HG03135 (cell line): ENCODE measurements around the gene ZBBX.

Source experiments
- ATAC-seq: cut with Tn5 transposase; IDR thresholded peaks from one replicate; pipeline ENCODE4 v1.9.1; 2021; ENCODE audit warnings: mild to moderate bottlenecking, moderate library complexity; ENCODE audit not compliant: unreplicated experiment

Gene ZBBX

DNA sequence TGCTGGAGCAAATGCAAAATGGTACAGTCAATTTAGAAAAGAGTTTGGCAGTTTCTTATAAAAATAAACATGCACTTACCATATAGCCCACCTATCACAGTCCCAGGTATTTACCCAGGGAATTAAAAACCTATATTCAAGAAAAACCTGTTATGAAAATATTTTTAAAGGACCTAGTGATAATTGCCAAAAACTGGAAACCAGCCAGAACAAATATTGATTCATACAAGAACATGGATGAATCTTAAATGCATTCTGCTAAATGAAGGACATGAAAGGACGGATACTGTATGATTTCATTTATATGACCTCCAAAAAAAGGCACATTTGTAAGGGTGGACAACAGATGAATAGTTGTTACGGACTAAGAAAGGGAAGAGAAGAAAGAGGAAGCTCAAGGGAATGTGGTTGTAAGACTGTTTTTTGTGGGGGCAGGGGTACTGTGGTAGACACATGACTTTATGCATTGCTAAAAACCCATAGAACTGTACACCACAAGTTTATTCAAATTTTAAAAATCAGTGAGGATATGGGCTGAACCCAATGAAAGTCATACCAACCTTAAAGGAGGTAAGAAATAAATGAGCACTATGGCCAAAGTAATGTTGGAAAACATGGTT is 61.0 kb downstream of the ZBBX start:
- no peak for ATAC-seq

DNA sequence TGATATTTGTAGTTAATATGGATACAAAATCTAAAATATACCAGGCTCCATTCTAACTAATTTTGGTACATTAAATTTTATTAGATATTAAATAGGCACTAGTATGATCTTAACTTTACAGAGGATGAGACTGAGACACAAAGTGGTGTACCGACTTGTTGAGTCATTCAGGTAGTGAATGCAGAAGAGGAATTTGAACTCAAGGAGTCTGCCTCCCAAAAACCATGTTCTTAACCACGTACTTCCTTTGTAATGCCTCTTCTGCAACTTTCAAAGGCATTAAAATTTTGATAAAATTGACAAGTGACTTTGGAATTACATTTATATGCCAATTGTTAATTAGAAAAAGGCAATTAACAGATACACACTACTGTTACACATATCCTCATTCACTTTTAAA is 61.8 kb downstream of the ZBBX start:
- ATAC-seq: no peak

DNA sequence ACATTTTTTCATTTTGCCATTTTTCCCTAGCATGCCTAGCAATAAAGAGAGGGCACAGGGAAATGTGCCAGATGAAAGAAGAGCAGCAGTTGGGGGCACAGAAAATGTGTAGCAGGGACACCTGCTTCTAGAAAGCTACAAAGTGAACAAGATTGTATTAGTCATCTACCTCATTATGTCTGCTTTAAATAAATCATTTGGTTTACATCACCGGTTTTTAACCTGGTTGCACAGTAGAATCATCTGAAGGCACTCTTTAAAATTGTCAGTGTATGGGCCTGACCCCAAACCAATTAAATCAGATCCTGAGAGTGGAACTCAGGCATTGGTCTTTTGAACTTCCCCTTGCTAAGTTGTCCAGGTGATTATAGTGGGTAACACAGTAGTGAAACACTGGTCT is 73.8 kb downstream of the ZBBX start:
- ATAC-seq: no peak

DNA sequence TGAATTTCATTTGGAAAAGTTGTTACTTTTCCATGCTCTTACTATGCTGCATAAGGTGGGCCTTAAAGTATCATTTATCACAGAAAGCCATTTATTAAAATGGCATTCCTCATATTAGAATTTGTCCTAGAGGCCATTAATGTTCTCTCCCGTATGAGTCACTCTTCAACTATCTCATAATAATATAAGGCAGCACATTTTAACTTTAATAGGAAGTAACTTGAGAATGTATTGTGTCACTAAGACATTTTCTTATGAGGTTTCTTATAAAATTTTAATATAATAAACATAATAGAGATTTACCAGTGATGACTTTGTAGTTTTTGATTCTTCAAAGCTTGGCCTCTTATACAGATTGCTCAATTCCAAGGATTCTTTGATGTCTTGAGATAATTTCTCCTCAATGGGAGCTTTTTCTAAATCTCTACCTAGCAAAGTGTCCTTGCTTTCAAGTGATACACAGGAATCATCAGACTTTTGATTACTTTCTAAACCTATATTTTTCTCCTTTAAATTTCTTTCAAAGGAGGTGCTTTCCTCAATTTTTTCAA is 74.7 kb downstream of the ZBBX start:
- no peak for ATAC-seq

DNA sequence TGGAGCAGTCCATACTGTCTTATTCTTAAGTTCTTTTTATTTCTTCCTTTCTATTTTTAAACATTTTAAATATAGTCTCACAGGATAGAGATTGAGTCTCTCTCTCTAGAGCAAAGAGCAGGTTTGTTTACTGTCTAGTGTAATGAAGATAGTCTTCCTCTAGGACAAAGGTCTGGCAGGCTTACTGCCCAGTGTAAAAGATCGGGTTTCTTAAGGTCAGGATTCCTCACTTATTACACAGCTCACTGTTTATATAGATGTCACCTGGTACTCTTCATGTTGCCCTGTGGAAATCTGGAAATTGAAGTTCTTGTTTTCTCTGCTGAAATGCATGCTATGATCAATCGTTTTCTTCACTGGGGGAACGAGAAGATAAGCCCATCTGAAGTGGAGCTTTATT is 76.0 kb downstream of the ZBBX start:
- no peak for ATAC-seq

DNA sequence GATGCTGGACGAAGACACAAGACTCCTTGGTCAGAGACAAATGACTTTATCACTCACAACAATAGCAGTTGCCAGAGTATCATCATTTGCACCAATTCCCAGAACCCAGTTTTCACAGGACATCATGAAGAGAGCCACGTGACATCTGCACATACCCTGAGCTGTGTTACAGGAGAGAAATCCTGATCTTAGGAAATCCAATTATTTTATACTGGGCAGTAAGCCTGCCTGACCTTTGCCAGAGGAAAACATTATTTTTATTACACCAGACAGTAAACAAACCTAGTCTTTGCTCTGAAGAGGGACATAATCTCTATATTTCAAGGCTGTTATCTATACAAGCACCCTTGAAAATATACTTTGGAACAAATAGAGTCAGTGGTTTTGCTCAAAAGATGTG is 77.4 kb downstream of the ZBBX start:
- no peak for ATAC-seq

DNA sequence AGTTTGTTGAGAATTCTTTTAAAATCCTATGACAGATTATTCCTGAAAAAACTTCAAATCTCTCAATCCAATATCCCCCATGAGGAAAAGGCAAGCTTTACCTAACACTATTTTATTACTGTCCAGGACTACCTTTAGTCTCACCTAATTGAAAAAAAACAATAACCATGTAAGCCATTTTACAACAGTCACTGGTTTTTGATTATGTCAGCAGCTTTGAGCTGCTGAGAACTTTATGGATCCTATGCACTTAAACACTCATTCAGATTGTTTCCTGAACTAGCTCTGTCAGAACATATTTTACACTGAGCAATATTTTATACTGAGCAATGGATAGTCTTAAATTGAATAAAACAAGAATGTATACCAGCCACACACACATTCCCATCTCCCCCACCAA is 79.9 kb downstream of the ZBBX start:
- ATAC-seq: no peak

DNA sequence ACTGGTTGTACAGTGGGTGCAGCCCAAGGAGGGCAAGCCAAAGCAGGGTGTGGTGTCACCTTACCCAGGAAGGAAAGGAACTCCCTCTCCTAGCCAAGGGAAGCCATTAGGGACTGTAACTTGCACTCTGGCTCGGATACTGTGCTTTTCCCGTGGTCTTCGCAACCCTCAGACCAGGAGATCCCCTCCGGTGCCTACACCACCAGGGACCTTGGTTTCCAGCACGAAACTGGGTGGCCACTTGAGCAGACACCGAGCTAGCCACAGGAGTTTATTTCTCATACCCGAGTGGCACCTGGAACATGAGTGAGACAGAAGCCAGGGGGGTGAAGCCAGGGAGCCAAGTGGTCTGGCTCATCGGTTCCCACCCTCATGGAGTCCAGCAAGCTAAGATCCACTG is 90.7 kb downstream of the ZBBX start:
- ATAC-seq: no peak

DNA sequence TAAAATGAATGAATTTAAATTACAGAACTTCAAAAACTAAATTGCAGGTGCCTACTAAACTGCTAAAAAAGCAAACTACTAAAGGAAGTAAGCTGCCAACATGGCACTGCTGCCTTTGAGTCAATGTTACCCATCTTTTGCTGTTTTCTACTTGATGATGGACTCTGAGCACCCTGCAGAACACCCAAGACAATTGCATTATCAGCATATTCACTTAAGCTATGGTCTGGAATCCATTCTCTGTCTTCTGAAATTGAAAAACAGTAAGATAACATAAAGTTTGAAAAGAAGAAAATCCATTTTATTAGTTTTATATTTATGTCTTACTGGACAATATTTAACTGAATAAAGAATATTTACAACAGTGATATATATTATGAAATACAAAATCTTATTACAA is 91.4 kb downstream of the ZBBX start:
- no peak for ATAC-seq

DNA sequence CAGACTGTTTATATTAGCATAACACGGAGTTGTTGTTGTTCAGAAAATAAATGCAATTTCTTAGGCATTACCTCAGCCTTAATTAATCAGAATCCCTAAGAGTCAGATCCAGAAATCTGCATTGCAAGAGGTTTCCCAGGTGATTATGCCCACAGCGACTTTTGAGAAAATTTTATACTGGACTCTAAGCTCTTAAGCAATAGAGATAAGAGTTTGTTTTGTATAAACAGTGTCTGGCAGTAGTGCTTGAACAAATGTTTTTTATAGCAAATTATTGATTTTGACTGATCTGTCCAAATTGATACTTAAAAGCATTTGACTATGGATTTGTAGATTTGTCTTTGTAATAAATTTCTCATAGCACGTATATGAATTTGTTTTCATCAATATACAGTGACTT is 92.8 kb downstream of the ZBBX start:
- ATAC-seq: no peak

DNA sequence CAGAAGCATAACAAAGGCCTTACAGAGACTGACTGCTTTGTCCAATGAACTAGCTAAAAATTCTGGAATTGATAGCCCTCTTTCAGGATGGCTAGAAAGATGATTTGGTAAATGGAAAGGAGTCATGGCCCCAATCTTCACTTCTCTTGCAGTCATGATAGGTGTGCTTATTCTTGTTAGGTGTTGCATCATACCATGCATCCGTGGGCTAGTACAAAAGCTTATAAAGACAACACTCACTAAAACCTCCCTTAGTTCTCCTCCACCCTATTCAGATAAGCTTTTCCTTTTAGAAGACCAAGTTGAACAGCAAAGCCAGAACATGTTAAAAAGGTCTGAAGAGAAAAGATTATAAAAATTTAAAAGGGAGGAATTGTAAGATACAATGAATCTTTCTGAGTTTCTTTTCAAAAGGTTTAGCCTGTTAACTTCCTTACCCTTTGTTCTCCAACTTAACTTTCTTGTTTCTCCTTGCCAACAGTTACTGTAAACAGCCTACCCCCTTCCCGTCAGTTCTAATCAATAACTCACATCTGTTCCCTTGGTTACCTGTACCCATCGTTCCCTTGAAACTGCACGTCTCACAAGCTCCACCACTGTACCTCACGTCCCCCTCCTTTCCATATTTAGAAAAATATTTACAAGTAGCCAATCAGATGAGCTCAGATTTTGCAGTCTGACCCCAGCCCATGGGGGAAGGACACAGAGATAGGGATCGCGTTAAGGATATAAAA is 105.8 kb downstream of the ZBBX start:
- ATAC-seq: no peak

DNA sequence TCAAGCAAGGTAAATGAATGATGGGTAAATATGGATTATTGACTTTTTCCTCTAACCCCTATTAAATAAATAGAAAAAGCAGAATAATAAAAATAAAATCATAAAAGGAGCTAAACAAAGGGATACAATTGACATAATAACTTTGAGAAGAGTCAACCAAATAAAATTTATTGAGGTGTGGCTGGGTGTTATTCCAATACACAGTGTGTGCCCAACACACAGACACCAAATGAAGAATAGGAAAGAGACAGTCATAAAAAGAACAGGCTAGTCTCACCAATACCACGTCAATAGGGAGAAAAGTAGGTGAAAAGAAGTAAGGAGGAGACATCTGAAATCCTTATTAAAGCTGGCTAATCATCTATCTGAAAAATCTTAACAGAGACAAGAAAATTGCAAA is 127.1 kb downstream of the ZBBX start:
- ATAC-seq: no peak

DNA sequence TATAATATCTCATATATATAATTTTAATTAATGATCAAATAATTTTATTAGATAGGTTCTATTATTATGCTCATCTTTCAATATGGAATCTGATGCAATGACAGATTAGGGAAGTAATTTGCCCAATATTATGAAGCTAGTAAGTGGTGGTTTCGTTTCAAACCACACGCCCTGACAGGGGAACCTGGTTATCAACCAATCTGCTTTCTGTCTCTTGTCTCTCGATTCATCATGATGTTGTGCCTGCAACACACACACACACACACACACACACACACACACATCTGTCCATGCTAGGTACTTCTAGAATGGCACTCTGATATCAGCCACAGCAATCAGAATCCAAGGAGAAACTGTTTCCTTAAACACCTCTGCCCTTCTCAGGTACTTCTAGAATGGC is 128.4 kb downstream of the ZBBX start:
- no peak for ATAC-seq

DNA sequence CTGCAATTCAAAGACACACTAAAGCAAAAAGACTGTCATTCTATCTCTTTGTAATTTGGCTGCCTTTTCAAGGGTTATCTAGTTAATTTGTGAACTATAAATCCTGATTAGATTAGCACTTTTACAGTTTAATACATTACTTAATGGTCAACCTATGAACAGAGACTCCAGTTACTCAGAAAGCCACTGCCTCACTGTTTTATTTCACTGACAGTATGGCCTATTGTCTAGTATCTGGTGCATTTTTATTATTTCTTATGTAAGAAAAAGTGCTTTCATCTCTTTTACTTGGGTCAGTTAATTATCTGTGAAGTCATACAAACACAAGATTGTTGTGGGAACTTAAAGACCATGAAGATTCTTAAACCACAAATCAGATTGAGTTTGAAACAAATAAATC is 133.8 kb downstream of the ZBBX start:
- ATAC-seq: no peak

DNA sequence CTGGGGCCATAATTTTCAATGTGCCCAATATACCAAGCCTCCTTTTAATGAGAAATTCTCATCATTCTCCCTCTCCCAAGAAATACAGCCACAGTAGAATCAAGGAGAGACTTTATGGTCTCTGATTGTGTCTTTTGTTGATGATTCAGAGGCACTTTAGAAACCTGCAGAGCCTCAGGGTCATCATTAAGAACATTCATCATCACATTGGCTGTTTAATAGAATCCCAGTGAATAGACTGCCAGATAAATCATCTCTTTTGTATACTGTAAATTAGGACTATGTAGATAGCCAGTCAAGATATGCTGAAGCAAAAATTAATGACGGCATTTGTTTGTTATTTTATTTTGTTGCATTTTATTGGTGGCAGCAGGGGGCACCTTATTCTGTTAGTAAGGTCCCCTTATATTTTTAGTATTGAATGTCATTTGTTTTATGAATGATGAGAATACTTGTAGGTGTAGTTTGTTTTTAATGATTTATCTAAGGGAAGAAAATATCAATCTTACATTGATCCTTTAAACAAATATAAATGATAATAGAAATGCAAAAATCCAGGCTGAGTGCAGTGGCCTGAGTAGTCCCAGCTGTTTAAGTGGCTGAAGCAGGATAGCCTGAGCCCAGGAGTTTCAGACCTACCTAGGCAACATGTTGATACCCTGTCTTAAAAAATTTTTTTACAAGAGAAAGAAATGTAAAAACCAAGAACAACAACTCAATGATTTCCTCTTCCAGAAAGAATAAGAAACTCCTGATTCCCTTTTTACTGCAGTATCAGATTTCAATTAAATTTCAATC is 138.8 kb downstream of the ZBBX start:
- ATAC-seq: no peak

DNA sequence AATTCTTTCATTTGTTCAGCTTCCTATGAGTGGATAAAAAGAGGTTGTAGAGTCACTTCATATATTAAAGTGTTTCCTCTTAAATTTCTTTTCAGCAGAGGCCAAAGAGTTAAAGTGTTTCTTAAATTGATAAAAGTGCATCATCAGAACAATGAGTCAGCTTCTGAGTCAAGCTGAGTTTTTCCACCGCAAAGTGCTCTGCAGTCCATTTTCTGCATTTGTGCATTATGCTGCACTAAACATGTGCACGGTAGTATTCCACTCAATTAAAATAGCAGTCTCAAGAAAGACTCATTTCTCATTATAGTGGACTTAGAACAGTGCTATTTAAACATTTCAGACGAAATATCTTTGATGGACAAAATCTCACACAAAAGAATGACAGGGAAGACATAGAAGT is 152.0 kb downstream of the ZBBX start:
- no peak for ATAC-seq

DNA sequence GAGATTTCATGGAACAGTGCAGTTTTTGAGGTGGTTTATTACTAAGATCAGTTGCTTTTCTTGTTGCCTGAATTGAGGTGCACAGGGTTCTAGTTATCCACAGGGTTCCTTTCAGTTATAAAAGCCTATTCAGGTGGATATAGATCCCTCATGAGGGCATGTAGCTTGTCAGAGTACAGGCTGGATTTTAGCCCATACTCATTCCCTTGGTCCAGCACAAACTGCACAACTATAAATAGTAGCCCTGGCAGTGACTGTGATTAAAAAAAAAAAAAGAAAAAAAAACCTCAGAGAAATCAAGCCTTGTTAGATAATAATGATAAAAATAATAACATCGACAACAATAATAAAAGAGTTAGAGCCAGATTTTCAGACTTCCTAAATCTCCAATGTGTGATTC is 154.3 kb downstream of the ZBBX start:
- no peak for ATAC-seq

DNA sequence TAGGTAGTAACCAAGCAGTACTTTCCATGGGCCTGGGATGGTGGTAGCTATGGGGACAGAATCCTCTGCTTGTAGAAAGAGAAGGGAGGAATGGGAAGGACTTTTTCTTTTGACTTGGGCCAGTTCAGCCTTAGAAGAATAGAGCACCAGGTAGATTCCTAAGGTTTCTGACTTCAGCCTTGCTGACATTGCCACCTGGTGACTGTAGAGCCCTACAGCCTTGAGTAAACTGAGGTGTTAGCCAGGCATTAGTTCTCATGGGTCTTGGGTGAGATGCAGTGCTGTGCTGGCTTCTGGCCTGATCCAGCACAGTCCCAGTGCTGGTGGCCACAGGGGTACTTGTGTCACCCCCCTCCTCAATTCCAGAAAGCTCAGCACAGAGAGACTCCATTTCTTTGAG is 171.1 kb downstream of the ZBBX start:
- ATAC-seq: no peak

DNA sequence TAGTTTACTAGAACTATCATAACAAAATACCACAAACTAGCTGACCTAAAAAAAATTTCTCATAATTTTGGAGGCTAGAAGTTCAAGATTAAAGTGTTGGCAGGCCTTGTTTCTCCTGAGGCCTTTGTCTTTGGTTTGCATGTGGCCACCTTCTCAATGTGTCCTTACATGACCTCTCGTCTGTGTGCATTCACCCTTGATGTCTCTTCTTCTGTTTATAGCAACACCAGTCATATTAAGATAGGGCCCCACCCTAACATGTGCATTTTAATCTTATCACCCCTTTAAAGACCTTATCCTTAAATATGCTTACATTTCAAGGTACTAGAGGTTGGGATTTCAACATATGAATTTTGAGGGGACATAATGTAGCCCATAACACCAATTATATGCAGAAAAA is 177.0 kb downstream of the ZBBX start:
- ATAC-seq: no peak

DNA sequence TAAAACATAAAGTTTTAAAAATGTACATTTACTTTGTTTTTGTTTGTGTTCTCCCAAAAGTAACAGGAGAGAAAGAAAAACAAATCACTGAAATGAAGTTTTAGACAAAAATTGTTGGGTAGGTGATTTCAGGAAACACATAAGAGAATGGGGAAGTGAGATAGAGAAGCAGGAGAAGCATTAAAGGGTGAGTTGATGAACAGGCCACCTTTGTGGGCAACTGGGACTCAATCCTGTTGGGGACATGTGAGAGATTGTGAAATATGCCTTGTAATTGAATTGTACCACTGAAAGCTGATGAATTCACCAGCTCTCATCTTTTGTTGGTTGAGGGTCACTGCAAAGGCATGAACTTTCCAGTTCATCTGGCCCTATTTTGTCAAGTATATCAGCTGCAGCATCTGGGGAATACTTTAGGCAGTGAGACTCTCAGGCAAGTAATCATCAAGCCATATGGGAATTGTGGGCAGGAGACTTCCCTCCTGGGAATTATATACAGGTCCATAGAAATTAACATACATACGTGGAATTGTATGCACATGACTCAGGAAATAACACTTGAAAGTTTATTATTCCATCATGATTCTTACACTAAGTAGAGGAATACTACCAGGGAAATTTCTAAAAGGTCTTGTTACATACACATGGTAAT is 181.0 kb downstream of the ZBBX start:
- no peak for ATAC-seq
